ENCODE data around the gene MCTP2. TPM values are rescaled to one million over a fixed set of nuclear protein-coding genes. Genes with fewer than 3 reads are reported as not detected.

MCTP2 gene
- total and polyA plus RNA-seq, 12 donors = 0.24 to 8.3 (median 0.89) TPM

DNA sequence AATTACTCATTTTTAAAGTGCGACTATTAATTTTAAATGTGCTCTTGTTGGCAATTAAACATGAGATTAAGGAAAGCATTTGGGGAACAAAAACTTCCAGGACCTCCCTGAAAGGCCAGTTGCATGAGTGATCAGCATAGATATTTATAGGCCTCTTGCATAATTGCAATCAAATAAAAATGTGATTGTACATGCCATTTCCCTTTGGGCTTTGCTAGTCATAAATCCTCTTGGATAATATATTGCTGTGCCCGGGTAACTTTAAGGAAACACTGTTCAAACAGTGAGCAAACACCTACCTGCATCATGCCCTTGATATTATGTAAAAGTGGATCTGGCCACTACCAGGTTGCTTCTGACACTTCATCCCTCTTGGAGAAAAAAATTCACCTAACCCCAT is 239.1 kb downstream of the MCTP2 start:
- intact Hi-C loops (cut with DNase I) = no loop called here
- Histone ChIP-seq H3K36me3 (no peaks in the 10 kb centered on the region), H3K9me3 (no peaks in the 10 kb centered on the region), H3K27ac (no peak overlapping the region), H3K4me3 (no peak overlapping the region), H3K27me3 (peaks cover 0 to 8% (median 0%) of the 10 kb centered on the region in 7 donors), H3K4me1 (no peaks in the 10 kb centered on the region)
- ATAC-seq (no peak), DNase-seq (no peak)
- TF ChIP-seq, protein P1, sequence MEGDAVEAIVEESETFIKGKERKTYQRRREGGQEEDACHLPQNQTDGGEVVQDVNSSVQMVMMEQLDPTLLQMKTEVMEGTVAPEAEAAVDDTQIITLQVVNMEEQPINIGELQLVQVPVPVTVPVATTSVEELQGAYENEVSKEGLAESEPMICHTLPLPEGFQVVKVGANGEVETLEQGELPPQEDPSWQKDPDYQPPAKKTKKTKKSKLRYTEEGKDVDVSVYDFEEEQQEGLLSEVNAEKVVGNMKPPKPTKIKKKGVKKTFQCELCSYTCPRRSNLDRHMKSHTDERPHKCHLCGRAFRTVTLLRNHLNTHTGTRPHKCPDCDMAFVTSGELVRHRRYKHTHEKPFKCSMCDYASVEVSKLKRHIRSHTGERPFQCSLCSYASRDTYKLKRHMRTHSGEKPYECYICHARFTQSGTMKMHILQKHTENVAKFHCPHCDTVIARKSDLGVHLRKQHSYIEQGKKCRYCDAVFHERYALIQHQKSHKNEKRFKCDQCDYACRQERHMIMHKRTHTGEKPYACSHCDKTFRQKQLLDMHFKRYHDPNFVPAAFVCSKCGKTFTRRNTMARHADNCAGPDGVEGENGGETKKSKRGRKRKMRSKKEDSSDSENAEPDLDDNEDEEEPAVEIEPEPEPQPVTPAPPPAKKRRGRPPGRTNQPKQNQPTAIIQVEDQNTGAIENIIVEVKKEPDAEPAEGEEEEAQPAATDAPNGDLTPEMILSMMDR (IDR thresholded peaks at IDR 0.05) = no peak
- 86 to 88% methylated on average over 2 of the region's 2 CpGs for WGBS, 2 donors

DNA sequence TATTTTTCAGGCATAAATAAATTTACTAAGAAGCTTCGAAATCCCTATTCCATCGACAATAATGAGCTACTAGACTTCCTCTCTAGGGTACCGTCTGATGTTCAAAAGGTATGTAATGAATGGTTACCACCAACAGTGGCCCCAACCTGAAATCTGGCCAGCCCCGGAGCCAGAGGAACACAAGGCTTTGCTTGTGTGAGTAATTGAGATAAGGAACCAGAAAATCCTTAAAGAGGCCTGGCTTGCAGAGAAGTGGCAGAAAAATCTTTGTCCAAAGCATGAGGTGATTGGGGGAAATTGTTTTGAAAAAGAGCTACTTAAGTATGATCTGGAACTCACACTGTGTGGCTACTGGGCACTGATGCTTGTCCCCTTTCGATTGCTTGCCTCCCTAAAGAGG is 245.3 kb downstream of the MCTP2 start:
- intact Hi-C loops (cut with DNase I) = loop anchor here in 1 of 10 donors (5.0 kb wide), 1 partner anchor 51 kb away; no protein-coding TSS in a partner anchor

DNA sequence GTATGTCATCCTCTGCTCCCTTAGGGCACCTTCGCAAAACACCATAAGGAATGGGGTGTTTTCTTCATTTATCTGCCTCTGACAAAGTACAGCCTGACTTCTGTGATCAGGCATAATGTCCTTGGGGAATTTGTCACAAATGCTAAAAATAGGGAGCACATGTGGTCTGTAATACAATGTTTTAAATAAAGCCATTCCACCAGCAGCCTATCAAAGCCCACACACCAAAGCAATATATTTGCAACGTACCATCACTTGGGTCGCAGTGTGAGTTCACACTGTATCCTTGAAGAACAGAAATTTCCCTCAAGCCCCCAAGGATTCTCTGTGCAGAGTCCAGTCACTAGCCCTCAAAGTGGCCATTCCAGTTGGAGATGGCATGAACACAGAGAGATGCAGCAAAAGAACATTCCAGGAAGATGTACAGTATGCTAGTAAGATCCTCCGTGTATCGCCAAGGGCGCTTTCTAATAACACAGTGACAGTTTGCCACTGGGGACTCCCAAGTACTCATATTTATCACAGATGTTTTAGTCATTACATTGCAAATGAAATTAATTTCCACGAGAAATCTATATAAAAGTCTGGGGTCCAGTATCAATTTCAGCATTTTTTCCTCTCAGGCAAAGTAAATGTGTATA is 246.7 kb downstream of the MCTP2 start:
- peaks cover 0 to 35% (median 0%) of the 10 kb centered on the region in 9 donors for H3K36me3 ChIP-seq
- H3K4me1 ChIP-seq = no peaks in the 10 kb centered on the region
- peaks cover 0 to 34% (median 4%) of the 10 kb centered on the region in 7 donors for H3K27me3 ChIP-seq
- no peak overlapping the region for H3K27ac ChIP-seq
- WGBS, 2 donors = 75 to 79% methylated on average over 7 of the region's 7 CpGs
- TF ChIP-seq, protein P1 (IDR thresholded peaks at IDR 0.05) = no peak
- H3K4me3 ChIP-seq = no peak overlapping the region
- no peaks in the 10 kb centered on the region for H3K9me3 ChIP-seq
- DNase-seq = no peak
- intact Hi-C loops (cut with DNase I) = loop anchor here in 1 of 10 donors (5.0 kb wide), 1 partner anchor 49 kb away; no protein-coding TSS in a partner anchor
- ATAC-seq = no peak

More for the DNA sequence above, 245.3 kb downstream of the MCTP2 start:
- no peaks in the 10 kb centered on the region for H3K9me3 ChIP-seq
- H3K36me3 ChIP-seq = peaks cover 0 to 35% (median 0%) of the 10 kb centered on the region in 9 donors
- DNase-seq (no peak), ATAC-seq (no peak)
- WGBS, 2 donors = 58 to 64% methylated on average over 5 of the region's 5 CpGs
- no peak overlapping the region for H3K27ac ChIP-seq
- TF ChIP-seq, protein P1 (IDR thresholded peaks at IDR 0.05) = no peak
- peaks cover 0 to 29% (median 4%) of the 10 kb centered on the region in 7 donors for H3K27me3 ChIP-seq
- H3K4me1 ChIP-seq = no peaks in the 10 kb centered on the region
- no peak overlapping the region for H3K4me3 ChIP-seq

DNA sequence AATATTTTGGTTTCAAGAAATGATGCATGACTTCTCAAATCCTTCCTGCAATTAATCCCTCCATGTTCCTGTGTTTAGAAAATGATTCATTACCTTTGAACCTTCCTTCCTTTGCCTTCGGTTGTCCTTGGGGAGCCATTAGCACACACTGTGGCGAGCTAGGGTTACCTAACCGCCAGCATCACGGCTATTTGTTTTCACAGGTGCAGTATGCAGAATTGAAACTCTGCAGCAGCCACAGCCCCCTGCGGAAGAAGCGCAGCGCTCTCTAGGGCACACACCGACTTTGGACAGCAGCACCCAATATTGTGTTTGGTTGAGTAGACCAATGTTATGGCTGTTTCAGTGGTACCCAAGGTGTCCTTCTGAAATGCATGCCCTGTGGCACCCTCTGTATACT is 247.4 kb downstream of the MCTP2 start:
- ATAC-seq = no peak
- TF ChIP-seq, protein P1 (IDR thresholded peaks at IDR 0.05) = no peak
- Histone ChIP-seq H3K27me3 (peaks cover 0 to 40% (median 4%) of the 10 kb centered on the region in 7 donors), H3K9me3 (peaks cover 0 to 5% (median 0%) of the 10 kb centered on the region in 11 donors), H3K36me3 (peaks cover 0 to 35% (median 0%) of the 10 kb centered on the region in 9 donors), H3K4me3 (no peak overlapping the region), H3K4me1 (no peaks in the 10 kb centered on the region), H3K27ac (no peak overlapping the region)
- DNase-seq = no peak
- WGBS, 2 donors = 73 to 84% methylated on average over 8 of the region's 8 CpGs
- intact Hi-C loops (cut with DNase I) = loop anchor here in 1 of 10 donors (5.0 kb wide), 1 partner anchor 49 kb away; no protein-coding TSS in a partner anchor

All from heart right ventricle (tissue), 16 donors.